Medulla oblongata (tissue), 1 donor: ENCODE results near the gene PIGH.
A peak's percentile ranks its signal among the peaks of the same experiment; 100 is the strongest.
"Not testable (repeated sequence)": the region's sequence is repeated elsewhere in the genome, so short reads cannot be mapped to it uniquely, and the experiment has no call there.

ENCODE experiments used
- DNase-seq: peaks from one replicate; pipeline ENCODE4 v3.0.0-alpha.2; 2015; ENCODE audit errors: extremely low spot score

PIGH gene

DNA sequence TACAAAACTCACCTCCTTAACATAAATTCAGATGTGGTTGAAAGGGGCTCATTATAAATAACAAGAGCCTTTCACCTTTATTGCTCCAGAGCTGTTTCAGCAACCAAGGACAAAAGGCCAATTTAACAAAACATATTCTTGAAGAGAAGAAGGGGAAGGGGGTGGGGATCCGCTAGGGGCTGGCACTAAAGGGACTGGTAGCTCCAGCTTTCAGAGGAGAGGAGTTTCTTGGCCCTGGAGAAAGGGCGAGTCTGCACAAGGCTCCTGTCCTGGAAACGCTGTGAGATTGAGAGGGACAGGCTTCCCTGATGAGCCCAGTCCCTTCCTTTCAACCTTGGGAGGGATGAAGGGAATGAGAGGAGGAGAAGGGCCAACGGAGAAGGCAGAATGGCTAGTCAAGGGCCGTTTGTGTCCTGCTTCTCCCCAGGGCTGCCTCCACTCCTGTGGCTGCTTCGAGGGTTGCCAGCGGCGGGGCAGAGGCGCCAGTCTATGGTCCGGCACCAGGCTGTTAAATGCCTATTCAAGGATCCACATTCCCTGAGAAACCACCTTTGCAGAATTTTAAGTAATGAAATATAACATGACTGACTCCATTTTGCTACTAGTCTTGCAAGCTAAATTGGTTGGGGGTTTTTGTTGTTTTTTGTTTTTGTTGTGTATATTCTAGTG is 9.7 kb upstream of the PIGH start:
- no peak for DNase-seq

DNA sequence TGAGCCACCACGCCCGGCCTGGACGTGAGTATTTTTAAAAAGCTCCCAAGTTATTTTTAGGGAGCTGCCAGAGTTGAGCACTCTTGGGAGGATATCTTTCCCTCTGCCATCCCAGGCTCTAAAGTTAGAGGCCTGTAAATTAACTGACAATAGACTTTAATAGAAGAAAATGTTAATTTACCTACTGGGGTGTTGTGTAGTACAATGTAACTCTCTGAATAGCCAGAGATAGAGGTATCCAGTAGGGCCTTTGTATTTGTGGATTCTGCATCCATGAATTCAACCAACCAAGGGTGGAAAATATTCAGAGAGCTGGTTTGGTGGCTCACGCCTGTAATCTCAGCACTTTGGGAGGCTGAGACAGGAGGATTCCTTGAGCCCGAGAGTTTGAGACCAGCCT is 7.6 kb upstream of the PIGH start:
- no peak for DNase-seq

DNA sequence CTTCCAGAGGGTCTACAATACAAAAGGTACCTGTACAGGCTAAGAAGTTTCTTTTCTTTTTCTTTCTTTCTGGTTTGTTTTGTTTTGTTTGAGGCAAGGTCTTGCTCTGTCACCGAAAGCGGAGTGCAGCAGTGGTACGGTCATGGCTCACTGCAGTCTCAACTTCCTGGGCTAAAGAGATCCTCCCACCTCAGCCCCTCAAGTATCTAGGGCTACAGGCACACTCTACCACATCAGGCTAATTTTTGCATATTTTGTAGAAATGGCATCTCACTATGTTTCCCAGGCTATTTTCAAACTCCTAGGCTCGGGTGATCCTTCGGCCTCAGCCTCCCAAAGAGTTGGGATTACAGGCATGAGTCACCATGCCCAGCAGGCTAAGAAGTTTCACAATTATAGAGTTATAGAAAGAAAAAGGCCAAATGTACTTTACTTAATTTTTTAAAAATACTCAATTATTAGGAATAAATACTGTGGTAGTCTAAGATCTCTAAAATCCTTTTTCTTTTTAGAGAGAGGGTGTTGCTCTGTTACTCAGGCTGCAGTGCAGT is 3.0 kb upstream of the PIGH start:
- DNase-seq = no peak

DNA sequence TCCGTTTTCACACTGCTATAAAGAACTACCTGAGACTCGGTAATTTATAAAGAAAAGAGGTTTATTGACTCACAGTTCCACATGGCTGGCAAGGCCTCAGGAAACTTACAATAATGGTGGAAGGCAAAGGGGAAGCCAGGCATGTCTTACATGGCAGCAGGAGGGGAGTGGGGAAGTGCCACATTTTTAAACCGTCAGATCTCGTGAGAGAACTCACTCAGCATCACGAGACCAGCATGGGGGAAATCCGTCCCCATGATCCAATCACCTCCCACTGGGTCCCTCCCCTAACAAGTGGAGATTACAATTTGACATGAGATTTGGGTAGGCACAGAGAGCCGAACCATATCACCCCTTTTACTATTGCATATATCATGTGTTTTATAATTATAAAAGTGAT is 2.0 kb upstream of the PIGH start:
- no peak for DNase-seq

DNA sequence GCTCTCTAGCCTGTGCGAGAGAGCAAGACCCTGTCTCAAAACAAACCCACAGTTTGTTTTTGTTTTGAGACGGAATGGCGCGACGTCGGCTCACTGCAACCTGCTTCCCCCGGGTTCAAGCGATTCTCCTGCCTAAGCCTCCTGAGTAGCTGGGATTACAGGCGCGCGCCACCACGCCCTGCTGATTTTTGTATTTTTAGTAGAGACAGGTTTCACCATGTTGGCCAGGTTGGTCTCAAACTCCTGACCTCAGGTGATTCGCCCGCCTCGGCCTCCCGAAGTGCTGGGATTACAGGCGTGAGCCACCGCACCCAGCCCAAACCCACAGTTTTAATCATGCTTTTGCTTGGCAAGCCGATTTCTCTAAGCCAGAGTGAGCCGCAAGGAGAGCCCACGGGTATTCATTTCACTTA is 500 bp upstream of the PIGH start:
- DNase-seq = not testable (repeated sequence)

DNA sequence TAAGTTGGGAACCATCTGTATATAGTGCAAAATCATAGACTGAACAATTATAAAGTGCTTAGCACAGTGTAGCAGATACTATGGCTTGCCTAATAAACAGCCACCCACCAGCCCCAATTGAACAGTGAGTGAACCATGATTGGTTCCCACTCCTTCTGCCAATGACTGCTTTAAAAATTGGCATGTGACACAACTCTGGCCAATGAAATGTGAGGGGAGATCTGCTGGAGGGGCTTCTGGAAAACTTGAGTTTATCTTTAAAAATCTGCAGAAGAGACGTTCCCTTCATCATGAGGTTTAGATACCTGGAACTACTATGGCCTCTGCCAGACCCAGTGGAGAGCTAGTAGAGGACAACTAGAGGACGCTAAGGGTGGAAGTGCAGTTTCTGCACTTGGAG is 4.7 kb downstream of the PIGH start:
- no peak for DNase-seq

DNA sequence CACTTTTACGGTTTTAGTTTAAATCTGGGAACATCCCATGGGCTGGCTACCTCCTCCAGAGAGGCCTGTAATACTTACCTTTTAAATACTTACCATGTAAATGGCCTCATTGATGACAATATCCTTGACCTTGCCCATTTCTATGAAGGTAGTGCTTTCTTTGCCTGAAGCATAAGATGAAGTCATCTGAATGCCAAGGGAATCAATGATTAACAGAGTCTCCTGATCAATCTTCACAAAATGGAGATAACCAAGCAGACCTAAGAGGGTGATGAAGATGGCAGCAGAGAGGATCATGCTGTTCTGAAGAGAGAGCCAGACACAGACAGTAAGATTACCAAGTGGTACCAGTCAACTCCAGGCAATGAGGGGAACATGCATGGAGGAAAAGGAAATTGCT is 6.4 kb downstream of the PIGH start:
- not testable (repeated sequence) for DNase-seq

DNA sequence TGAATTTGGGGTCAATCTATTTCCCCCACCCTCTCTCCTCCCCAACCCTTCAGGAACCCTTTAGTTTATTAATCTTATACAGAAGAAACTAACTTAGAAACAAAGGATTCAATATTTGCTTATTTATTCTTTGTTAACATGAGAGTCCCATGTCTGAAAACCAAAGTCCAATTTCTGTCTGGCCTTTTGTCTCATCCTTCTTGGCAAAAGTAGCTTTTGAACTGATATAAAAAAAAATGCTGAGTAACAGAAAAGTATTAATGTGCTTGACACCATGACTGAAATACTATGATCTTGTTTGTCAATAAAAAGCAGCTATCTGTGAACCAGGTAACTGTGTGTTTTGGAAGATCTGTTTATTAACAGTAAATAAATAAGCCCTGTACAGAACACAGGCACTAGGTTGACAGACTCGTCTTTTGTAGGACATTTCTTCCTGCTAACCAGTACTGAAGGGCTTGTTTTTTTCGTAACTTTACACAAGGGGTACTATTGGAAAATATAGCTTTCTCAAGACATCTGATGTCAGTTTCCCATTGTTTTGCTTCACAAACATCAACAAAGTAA is 10.8 kb downstream of the PIGH start:
- DNase-seq = no peak

DNA sequence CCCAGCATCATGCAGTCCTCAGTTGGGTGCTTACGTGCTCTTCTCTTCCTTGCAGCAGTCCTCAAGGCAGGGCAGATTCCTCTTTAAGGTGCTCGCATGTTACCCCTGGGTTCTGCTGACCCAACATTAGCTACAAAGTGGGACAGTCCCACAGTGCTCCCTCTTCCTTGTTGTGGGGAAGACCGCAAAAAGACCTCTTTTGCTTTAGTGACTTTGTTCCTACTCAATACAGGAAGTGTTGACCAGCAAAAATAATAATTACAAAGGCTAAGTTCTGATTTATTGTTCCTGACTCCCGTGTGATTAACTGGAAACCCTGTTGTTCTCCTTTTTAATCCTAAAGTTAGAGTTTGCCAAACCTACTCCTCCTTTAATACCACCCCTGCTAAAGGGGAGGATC is 13.7 kb downstream of the PIGH start:
- DNase-seq = no peak

DNA sequence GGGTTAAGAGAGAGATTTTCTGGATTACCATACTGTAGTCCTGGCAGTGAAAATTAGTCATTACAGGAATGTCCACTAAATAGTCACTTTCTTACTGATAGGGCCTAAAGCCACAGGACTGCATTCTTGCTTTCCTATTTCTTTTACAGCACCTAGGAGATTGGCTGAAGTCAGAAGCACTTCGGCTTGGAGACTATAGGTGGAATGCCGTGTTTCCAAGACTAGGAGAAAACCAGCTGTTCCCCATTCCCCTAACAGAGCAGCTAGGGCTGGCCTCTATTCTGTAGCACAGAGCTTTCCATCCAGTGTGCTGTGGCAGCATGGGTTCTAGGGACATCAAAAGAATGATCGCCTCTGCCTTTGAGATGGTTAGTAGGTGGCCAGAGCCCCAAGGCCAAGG is 15.1 kb downstream of the PIGH start:
- no peak for DNase-seq

DNA sequence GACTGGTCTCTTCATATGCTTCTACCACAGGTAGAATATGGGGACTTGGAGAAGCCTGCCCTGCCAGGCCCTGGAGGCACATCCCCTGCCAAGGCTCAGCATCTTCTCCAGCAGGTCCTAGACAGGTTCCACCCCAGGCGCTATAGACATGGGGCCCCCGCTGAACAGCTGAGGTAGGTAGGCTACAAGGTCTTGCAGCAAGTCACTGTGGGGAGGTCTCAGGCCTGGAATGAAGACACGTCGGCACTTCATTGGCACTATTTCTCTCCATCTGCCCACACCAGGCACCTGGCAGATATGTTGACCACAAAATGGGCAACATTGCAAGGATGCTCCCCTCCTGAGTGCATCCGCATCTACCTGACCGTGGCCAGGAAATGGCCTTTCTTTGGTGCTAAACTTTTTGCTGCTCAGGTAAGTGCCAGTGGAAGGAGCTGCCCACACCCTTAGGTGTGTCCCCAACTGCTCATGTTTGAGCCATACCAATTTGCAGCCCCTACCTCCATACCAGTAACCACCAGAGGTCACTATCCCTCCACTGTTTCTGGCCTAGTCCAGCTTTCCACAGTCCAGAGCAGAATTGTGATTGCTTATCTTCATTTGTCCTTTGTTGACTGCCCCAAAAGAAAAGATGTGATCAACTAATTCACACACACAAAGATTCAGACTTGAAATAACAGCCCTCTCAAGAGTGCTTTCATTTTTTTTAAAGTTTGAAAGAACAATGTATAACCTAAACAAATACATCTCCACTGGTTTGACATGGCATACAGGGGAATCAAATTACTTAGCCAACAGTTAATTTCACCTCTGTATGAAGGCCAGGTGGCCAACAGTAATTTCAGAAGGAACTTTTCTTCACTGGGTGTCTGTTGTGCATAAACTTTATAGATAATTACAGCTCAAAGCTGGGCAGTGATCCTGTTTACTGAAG is 16.1 kb downstream of the PIGH start:
- DNase-seq = peak; percentile 56

DNA sequence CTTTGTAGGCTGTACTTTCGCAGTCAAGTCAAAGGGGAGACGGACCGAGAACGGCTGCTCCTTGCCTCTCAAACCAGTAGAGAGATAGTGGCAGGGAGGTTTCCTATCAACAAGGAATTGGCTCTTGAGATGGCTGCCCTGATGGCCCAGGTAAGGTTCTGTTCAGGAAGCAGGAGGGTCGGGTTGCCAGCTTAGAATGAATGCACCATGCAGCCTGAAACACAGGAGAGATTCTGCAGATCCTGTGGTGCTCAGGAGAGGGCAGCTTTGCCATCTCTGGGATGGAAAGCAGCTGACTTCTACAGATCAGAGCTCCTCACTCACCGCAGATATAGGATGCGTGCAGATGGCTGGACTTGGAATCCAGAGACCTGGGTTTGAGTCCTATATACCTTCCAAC is 18.0 kb downstream of the PIGH start:
- DNase-seq = no peak

DNA sequence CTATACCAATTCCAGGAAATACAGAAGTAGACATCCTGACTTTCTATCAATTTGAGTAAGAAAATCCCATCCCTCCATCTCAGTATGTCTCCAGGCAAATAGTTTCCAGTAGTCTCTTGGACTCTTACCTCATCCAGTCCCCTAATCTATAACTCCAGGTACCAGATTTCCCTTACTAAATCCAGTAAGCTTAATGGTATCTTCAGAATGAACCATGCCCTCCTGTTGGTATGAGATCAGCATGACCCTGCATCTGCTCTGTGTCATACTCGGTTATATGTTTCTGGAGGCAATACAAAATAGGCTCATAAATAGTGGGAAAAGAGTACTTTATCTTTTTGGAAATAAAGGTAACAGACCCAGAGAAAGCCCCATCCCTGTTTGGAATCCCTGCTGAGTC is 18.4 kb downstream of the PIGH start:
- DNase-seq = no peak

DNA sequence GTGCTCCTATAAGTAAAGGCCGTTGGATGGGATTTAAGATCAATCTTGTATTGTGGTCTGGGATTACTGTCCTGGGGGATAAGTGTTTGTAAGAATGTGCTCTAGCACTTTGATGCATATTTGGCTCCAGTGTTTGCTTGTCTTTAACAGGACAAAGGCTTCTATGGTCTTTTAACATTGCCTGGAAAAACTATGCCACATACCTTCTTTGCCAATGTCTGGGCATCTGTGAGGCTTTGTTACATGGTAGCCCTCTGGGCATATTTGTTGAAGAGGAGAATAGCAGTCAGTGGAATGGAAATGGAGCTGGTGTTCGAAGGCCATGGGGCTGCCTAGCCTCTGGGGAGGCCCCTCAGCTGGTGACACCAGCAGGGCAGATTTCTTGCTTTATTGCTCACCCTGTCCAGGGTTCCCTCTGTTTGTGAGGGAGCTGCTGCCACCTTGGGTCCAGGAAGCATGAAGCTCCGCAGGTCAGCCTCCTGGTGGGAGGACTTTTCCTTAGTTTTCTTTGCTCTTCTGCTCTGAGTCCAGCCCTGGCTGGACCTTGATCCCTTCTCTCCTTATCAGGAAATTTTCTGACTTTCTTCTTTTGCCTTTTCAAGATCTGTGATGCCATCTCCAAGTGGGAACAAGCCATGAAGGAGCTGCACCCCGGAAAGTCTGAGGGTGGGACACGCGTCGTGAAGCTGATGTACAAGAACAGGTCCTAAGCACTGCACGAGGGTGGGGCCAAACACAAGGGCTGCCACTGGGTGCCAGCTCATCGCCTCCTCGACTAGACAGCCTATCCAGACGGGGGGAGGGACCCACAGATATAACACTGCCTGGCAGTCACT is 19.5 kb downstream of the PIGH start:
- DNase-seq = no peak

DNA sequence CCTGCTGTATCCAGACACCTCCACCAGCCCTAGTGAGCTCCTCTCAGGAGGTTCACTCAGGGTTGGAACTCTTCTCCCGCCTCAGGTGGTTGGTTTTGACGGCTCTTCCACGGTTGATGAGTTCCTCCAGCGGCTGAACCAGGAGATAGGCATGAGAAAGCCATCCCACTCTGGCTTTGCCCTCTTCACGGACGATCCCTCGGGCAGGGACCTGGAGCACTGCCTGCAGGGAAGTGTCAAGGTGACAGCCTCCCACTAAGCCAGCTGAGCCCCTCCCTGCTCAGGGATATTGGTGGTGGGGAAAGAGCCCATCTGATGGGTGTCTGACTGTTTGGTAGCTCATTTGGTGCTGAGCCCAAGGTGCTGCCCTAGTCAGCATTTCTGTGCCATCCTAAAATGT is 20.4 kb downstream of the PIGH start:
- DNase-seq = no peak

DNA sequence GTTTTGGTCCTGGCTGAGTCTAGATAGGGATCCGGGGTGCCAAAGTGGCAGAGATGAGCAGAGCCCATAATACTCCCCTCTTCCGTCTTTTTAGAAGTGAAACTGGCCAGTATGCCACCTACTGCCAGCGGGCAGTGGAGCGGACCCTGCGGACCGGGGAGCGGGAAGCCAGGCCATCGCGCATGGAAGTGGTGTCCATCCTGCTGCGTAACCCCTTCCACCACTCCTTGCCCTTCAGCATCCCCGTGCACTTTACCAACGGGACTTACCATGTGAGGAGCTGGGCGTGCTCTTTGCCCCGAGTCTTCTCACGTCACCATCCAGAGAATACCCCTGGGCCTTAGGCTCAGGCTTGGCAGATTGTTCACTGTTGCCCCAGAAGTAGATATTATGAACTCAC is 21.0 kb downstream of the PIGH start:
- DNase-seq = no peak

DNA sequence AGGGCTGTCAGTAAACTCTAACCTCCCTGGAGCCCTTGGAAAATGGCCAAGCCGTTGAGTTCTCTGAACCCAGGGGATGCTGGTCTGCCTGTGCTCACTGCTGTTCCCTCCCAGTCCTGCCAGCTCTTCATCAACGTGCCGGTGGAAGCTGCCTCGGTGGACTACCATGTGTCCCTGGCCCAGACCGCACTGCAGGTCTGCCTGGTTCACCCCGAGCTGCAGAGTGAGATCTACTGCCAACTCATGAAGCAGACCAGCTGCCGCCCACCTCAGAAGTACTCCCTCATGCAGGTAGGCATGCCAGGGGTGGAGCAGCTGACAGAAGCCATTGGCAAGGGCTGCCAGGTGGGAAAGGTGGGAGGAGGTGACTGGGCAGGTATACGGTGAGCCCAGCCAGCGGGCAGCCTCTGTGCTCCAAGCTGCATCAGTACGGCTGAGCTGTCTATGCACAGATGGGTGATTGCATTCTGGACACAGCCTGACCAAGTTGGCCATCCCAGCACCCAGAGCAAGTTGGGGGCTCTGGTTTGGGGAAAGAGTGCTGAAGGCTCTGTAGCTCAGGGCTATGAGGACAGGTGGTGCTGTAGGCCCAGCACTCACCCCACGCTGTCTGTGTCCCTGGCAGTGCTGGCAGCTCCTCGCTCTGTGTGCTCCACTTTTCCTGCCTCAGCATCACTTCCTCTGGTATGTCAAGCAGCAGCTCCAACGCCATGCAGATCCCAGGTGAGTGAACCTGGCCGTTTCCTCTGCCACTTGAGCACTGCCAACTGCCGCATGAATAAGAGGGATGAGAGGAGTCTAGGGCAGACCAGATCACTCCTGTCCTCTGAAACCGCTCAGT is 21.9 kb downstream of the PIGH start:
- DNase-seq = no peak

DNA sequence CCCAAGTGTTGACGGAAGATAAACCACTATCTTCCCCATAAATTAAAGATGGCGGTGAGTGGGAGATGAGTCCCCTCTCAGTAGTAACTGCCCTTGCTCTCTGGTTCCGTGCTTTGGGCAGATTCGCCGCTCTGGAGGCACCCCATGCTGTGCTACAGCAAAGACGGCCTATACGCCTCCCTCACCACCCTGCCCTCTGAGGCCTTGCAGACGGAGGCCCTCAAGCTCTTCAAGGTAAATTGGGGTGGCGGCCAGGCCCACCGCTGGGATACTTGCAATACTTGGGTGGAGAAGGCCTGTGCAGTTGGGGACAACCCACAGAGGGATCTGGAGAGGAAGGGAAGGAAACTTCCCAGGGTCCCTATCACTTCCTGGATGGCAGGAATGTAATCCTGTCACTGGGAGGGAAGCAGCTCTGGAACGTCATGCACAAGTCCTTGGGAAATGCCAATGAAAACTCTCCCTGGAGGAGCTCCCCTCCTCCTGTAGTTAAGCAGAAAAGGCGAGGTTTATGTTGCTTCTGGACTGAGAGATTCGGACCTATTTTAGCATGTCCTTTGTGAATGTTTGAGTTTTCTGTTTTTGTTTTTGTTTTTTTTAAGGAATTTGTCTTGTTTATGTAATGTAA is 22.8 kb downstream of the PIGH start:
- no peak for DNase-seq

DNA sequence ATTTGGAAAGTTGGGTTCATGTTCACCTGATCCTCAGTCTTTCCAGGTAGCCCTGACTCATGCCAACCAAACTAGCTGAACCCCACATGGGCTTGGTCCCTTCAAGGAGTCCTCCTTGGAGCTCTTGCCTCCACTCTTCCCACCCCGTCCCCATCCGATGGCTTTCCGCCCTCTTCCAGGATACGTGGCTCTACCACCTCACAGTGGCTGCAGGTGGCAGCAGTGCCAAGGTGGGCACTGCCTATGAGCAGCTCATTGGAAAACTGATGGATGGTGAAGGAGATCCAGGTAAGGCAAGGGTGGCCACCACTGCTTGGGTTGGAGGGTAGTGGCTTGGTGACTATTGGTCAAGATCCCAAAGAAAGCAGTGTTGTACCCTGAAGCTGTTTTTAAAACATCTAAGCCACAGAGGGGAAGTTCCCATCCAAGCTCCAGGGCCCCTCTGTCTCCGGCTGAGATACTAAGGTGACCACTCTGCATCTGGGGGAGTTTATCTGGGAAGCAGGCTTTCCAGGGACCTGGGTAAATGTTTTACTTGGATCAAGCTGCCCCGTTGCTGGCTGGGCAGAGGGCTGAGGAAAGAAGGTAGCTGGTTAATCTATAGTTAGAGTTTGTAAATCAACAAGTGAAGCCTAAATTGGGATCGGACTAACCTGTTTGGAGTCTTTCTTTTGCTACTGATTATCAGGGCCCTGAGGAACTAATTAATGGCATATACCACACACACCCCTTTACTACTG is 23.7 kb downstream of the PIGH start:
- no peak for DNase-seq

DNA sequence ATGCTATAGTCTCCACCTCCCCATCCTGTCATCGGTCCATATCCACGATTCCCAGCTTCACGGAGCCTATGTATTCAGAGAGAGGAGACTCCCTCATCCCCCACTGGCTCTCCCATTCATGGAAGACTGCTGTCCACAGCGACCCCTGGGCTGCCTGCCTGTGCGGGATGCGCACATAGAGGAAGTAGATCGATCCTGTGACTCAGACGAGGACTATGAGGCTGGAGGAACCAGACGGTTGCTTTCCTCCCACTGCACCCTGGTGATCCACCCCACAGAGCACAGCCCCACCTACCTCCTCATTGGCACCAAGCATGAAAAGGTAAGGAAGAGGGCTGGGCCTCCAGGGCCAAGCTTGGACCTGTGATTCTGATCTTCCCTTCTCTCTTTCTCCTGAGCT is 24.4 kb downstream of the PIGH start:
- DNase-seq = peak; percentile 46
